NCI-H748 treated with DMSO at 0.1 percent for 48 hours (cell line): ENCODE results near the gene SUCLA2.
"Not testable (repeated sequence)": the region's sequence is repeated elsewhere in the genome, so short reads cannot be mapped to it uniquely, and the experiment has no call there.

ENCODE experiments used
- DNase-seq: peaks from one replicate; lab custom pipeline; 2025; lab: John Stamatoyannopoulos, UW

SUCLA2 gene

GRCh38 chr13:48001114-48001881, at the start of gene SUCLA2:
SUCLA2 (minus strand) TSS chr13:48001273; CDS start chr13:48001269, 4 bp downstream.
- DNase-seq = peak; percentile 84

DNA sequence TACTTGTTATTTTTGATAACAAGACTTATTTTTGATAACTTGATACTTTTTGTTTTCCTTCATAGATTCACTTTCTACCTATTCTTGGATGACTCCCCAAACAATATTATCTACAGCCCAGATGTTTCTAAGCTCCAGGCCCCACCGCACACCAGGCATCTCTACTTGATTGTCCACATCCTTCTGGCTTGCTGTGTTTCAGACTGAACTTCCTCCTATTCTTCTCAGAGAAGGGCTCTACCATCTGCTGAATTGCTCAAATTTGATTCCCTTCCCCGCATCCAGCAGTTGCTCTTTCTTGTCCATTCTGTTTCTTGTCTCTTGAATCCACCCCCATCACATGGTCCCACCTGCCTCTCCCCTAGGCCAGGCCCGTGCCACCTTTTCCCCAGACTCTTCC, 49.5 kb upstream of the SUCLA2 start:
- DNase-seq = no peak

- DNase-seq = no peak
These were observed 42.9 kb upstream of the SUCLA2 start for GRCh38 chr13:48043789-48044503.

DNA sequence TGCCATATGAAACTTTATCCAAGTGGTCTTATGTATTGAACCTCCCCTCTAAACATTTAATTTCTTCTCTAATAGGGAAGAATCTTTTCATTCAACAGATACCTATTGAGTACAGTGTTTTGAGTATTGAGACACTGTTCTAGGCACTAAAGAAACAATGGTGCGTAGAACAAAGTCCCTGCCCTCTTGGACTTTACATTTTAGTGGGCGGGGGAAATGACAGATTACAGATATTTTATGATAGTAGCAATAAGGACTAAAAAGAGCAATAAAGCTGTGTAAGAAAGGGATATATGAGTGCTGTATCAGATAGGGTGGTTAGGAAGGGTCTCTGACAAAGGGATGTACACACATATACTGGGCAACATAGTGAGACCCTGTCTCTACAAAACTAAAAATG, 41.8 kb upstream of the SUCLA2 start:
- DNase-seq = no peak

GRCh38 chr13:48040896-48041295, 39.8 kb upstream of the SUCLA2 start:
- no peak for DNase-seq

- no peak for DNase-seq
These were observed 39.0 kb upstream of the SUCLA2 start for GRCh38 chr13:48040049-48040448.

DNA sequence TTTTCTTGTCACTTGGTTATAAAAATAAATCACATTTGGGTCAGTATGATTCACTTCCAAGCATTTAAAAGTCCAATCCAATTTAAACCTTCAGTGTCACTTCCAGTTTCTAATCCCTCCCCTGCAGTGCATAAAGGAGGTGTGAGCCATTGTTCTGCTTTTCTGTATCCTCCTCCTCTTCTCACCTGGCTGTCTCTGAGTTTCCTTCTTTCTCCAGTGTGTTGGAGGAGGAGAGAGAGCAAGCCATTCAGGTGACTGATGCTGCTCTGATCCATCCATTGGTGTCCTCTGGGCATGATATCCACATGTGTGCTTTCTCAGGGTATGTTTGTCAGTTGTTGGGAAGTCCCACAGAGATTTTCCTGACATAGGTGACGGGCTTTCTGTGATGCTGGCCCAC, 37.7 kb upstream of the SUCLA2 start:
- DNase-seq = no peak

DNA sequence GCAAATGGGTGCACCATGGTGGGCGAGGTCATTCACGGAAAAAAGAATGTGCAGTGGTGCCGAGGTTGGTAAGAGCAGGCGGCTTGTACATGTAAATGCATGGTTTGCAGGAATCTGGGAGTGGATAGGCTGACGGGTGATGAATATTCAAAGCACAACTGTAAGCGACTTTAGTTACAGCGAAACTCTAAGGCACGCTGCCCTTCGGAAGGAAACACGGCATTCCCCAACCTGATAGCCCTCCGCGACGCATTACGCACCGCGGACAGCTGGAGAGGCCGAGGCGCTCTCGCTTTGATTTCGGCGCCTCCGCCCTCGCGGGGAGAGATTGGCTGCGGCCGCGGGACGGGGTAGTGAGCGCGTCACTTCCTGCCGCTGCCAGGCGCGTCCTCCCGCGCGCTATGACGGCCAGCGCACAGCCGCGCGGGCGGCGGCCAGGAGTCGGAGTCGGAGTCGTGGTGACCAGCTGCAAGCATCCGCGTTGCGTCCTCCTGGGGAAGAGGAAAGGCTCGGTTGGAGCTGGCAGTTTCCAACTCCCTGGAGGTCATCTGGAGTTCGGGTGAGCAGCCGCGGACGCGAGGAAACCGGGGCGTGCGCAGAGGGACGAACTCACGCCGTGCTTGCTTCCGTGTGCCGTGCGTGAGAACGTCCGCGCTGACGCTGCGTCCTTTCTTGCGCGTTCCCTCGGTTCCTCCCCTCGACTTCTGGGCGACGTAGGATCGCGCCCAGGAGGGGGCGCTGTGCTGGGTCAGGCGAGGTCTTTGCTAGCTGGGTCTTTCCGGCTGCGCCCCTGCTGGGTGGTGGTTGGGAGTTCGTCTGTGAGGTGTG, 36.5 kb upstream of the SUCLA2 start, which contains the start of gene NUDT15:
Gene NUDT15, plus strand, starts transcription at position 381 of the 828 bp plus-strand sequence. Its CDS starts 21 bp downstream, at position 402.
- peak; percentile 86 for DNase-seq

DNA sequence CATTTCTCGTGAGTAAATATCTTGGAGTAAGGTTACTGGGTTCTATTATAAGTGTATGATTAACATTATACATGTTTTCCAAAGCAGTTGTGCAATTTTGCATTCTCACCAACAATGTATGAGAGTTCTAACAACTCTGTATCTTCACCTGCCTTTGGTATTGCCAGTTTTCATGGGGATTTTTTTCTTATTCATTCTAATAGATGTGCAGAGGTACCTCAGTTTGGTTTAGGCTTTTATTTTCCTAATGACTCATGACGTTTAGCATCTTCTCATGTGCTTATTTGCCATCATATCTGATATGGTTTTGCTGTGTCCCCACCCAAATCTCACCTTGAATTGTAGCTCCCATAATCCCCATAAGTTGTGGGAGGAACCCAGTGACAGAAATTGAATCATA, 28.8 kb upstream of the SUCLA2 start:
- no peak for DNase-seq

DNA sequence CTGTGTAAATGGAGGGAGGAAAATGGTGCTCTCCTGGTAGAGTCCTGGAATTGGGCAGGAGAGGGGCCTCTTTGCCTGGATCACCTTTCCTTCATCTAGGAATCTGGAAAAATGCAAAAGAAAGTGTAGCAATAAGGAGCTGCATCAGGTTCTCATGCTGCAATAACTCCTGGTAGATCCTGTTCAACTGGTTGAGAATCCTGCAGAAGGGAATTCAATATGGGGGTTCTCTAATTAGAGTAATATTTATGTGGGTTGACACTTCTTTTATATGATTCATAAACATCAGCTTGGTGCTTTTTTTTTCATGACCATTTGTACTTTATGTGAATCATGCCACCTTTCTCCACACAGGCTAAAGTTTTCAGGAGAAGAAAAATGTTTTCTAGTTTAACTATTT, 27.0 kb upstream of the SUCLA2 start:
- DNase-seq = no peak

GRCh38 chr13:48019796-48020195, 18.7 kb upstream of the SUCLA2 start:
- DNase-seq = no peak

GRCh38 chr13:48018637-48019036, 17.6 kb upstream of the SUCLA2 start:
- DNase-seq = peak; percentile 11

- no peak for DNase-seq
These were observed 13.3 kb upstream of the SUCLA2 start for GRCh38 chr13:48014359-48014758.

DNA sequence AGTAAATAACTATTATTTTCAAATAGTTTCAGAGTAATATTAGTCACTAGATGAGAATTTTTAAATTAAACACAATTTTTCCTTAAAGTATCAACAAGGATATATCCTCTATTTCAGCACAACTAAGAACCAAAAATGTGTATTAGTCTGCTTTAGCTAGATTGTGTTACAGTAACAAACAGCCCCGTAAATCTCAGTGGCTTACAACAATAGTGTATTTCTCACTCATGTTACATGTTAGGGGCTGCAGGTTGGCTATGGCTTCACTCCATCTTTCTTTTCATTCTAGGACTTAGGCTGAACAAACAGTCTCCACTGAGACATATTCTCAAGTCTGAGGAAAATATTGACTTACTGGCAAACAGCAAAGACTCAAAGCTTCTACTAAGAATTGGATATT, 11.6 kb upstream of the SUCLA2 start:
- DNase-seq = no peak

DNA sequence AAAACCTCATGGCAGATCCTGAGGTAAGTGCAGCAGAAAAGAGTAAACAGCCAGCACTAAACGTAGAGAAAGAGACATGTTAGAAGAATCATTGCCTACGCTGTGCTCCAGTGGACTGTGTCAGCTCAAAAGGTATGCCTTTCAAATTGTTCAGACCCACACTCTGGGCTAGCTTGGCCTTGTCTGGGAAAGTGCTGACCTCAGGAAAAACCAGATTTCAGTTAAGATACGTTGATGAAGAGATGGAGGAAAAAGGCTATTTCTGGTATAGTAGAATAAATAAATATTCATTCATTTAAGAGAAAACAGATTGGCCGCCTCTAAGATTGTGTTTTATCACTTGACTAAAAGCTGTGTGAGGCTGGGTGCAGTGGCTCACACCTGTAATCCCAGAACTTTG, 9.6 kb upstream of the SUCLA2 start:
- DNase-seq = no peak

- no peak for DNase-seq
These were observed 8.2 kb upstream of the SUCLA2 start for GRCh38 chr13:48009284-48009683.

GRCh38 chr13:48006396-48006795, 5.3 kb upstream of the SUCLA2 start:
- DNase-seq = no peak

- DNase-seq = no peak
These were observed 3.1 kb upstream of the SUCLA2 start for GRCh38 chr13:48004201-48004600.

GRCh38 chr13:48001999-48002398, 926 bp upstream of the SUCLA2 start:
- not testable (repeated sequence) for DNase-seq

DNA sequence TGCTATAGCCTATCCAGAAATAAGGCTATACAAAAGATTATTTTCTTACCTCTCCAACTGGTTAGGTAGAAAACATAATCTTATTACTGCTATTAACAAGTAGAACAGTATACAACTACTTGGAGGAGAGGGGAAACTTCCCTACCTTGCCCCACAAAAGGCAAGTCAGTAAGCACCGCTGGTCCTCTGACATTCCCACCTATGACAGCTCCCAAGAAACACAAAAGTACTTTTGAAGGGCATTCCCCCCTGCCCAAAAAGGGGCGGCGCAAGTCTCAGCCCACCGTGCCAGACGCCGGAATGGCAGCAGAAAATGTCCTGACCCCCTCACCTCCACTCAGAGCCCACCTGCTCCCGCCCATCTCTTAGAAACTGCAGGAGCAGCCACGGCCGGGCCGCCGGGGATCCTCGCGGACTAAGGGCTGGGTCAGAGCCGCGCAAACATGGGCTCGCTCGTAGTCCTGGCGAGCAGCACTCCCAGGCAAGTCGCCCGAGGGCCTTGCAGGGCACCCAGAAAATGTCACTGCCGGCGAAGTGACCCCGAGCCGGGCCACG, 437 bp downstream of the SUCLA2 start:
- no peak for DNase-seq

- DNase-seq = no peak
These were observed 1.1 kb downstream of the SUCLA2 start for GRCh38 chr13:47999973-48000372.

- no peak for DNase-seq
These were observed 3.7 kb downstream of the SUCLA2 start for GRCh38 chr13:47997384-47997783.
